Stimulated activated CD8-positive, alpha-beta memory T cell treated with anti-CD3 and anti-CD28 coated beads, Interleukin-12 subunit alpha, Interleukin-12 subunit beta, amount 100 ng/mL, for 24 hours (primary cell): Measurements from ENCODE around the gene GRM7.

Source experiments
- DNase-seq: peaks from one replicate; pipeline ENCODE4 v3.0.0-alpha.2; 2020; ENCODE audit errors: extremely low read depth

Gene GRM7

DNA sequence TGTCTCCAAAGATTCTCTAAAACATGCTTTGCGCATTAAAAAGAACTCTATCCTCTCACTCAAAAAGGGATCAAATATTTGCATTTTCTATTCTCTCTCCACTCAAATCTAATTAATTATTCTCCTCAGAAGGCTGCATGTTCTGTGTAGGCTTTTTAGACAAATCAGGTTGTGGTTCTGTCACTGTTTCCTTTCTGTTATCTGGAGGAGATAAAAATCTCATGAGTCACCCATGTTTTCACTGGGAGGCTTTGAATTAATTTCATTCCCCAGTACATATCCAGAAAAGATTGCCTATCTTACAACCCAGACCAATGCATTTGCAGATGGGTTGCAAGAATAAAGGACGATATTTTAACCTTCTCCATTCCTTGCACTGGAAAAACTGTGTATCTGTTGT is 446.5 kb downstream of the GRM7 start:
- DNase-seq: no peak

DNA sequence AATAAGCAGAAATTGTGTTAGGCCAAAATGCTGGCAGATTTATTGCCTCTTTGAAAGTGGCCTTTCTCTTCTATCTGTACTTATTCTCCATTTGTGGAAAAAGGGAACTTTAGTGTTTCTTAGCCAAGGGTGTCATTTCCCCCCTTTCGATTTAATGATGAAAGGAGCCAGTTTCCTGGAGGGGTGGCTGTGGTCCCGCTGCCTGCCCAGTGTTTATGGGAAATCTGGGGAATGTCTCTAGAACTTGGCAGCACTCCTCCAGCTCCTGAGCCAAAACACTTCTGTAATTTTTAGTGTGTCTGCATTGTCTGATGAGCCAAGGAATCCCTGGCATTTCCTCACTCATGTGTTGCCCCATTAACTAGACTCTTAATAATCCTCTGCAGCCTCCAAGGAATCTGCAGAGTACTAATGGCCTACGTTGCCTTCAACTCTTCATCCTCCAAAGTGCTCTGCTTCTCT is 448.8 kb downstream of the GRM7 start:
- no peak for DNase-seq

DNA sequence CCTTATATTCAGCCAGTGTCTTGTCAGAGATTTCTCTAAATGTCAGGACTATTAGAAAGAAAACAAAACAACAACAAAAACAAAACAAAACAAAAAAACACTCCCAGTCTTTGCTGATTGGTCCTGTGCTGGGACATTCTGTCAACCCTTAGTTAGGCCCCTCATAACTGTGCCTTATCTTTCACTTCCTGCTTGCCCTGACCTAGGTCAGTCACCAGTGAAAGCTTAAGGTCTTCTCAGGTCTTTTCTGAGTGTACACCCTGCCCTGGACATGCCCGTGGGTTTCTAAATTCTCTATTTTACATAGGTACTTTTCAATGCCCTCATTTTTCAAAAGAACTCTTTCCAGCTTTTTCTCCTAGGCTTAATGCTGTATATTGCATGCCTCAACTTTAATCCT is 454.1 kb downstream of the GRM7 start:
- no peak for DNase-seq

DNA sequence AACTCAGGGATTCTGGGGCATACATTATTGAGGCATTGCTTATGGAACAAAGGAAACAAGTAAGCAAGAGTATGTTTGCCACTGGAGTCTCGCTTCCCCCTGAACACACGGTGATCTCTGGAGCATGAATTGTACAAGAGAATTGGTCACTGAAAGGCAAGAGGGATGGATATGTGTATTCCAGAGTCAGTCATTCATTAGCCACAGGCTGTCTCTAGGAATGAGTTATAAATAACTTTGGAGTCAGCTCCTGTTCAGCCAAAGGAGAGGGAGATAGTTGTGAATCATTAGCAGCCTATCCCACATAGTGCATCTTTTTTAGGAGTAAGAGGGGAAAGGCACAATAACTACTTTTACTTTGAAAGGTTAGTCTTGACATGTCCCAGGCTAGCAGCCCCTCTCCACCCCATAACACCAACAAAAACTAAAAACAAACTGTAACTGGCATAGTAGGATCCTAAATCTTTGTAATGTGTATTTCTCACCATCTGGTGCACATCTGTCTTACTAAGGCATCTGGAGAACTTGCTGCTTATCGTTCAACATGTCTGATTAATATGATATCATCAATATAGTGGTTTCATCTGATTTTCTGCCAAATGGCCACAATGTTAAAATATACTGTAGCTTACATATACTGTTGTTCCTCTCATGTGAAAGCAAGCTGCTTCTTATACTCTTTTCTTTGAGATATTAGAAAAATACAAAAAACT is 462.2 kb downstream of the GRM7 start:
- no peak for DNase-seq

DNA sequence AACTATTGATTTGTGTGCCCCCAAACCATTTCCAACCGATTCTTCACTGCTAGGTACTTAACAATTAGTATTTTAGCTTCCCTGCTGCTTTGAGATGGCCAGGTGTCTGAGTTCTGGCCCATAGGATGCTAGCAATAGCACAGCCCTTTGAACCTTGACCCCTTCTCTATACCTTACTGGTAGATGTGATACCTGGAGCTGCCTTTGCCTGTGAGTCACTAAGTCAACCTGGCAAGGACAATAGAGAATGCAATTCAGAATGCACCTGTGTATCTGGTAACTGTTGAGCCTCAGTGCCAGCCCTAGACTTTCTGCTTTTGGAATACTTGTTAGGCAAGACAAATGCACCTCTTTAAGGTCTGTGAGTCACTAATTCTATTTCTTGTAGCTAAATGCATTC is 467.4 kb downstream of the GRM7 start:
- DNase-seq: no peak

DNA sequence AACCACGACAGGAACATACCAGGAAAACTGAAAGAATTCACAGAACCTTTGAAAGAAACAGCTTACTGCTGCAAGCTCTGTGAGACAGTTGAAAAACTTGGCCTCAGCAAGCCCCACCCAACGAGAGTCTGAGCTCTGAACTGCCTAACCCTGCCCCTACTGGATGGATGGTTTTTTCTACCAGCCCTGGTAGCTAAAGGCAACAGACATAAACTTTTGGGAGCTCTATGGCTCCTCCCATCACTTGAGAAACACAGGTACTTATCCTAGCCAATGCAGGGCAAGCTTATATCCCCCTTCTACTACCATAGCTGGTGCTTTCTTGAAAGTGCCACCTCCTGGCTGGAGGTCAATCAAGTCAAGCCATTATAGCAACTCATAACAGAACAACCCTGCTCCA is 471.8 kb downstream of the GRM7 start:
- no peak for DNase-seq

DNA sequence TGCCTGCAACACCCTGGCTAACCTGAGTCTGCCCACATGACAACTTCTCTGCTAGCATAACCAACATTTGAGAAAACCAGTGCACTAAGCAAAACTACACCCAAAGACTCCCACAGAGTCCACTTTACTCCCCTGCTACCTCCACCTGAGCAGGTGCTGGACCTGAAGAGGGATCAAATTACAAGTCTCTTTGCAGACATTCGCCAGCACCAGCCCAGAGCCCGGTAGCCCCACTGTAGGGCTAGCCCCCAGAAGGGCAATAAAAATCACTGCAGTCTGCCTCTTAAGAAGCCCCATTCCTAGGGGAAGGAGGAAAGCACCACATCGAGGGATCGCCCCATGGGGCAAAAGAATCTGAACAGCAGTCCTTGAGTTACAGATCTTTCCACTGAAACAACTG is 472.2 kb downstream of the GRM7 start:
- DNase-seq: no peak

DNA sequence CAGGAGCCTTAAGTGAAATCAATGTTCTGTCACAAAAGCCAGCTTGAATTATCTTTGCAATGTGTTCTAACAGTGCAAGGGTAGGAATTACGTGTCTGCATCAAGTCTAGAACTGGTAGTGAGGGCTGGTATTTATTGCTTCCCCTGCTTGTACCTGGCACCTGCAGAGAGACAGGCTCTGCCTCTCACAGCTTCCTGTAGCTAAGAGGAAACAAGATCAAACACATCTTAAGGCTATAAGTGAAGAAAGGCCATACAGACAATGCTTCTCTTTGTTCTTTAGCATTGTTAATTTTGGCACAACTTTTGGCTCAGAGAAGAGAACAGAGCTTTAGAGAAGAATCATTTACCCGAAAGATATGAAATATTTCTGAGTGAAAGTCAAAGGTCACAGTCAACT is 479.9 kb downstream of the GRM7 start:
- no peak for DNase-seq

DNA sequence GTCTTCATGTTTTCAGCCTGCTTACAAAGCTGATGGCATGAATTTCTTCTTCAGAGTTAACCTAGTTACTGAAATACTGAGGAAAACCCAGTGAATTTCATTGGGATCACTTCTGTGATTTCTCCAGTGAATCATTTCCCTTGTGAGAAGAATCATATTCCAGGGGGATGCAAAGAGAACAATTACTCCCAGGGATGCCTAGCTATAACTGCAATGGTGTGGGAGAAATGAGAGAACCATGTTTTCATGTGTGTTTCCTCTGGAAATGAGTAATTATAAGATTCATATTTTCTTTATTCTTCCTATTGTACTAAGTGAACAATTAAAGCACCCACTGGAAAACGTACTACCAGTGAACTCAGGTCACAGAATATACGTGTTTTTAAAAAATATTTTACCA is 485.4 kb downstream of the GRM7 start:
- no peak for DNase-seq

DNA sequence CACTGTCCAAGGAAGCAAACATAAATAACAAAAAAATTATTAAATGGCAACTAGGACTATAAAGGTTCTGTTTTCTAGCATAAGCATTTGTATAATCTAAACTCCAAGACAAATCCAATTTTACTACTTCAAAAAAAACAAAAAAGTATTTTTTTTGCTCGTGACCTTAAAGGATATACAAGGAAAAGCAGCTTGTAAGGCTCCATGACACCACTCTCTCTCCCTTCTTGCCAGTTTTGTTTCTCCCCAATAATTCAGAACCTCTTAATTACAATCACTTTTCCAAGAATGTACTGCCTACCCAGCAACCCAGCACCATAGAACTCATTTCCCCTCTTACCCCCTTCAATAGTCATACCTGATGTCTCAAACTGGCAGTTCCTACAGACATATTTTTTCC is 496.2 kb downstream of the GRM7 start:
- no peak for DNase-seq

DNA sequence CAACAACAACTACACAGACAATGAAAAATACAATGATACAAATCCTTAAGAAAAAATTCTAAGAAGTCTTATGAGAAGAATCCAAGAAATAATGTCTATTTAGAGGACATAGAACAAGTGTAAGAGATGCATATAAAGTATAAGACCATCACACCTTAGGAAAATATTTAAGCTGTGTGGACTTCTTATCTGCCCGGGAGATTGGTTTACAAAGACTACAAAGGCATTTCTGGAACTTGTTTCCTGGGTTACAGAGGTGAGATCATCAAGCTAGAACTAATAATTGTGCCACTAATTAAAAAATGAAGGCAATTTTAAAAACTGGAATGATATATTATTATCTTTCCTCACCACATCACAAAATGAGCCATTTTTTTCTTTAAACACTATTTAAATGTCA is 507.1 kb downstream of the GRM7 start:
- DNase-seq: no peak

DNA sequence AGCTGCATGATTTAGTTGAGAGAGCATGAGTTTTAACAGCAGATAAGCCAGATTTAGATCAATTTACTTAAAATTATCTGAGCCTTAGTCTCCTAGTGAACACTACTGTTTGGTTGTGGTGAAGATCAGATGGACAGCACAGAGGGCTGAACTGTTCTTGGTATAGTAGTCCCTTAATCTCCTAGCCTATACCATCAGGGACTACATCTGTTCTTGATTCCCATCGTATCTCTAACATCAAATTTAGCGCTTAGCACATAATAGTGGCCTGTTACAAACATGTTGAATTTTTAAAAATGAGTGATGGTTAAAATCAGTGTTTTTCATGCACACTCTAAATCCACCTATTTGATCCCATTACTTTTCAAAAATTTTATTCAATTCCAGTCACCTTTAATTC is 507.7 kb downstream of the GRM7 start:
- no peak for DNase-seq

DNA sequence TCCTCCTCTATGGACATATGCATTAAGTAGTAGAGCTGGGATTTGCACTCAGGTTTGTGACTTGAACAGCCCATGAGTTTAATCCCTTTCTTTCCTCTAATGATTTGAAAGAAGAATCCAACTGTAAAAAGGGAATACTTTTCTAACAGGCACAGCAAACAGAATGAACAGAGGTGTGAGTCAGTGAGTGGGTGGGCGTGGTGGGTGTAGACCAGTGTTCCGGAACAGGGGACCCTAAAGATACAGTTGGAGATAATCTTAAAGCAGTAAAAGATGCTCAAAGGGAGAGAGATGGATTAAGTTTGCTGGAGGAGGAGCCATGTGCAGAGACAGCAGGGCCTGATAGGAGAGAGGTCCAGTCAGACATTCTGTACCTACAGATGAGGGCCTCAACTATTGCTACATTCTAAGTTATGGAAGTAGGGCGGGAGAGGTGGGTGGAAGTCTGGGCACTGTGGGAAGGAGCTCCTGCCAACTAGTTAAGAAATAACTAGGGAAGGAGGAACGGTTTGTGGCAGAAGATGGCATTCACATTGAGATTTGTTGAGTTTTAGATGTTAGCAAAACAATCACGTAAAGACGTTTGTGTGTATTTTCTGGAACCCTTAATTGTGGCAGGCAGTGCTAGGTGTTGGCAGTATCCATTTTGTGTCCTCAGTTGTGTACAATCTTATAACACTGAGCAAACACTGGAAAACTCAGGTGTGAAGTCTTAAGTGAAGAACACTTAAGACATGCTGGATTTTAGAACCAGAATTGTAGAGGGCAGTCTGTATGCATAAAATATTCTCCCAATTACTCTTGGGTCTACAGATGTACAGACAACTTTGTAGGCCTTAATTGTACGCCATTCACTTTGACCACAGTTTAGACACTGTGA is 511.0 kb downstream of the GRM7 start:
- DNase-seq: no peak

DNA sequence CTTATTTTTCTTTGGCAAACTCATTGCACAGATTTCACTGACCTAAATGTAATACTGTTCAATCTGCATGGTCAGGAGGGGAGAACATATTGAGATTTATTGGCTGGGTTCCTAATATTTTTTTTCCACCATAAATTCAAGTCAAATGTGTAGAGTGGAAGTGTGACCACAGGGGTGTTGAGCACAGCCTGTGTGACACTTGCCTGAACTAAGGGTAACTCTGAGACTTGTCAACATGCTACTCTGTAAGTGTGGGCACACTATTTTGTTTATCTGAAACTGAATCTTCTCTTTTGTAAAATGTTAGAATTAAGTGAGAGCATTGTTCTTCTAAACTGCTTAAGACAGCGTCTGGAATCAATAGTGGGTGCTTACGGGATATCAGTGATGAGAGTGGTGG is 516.2 kb downstream of the GRM7 start:
- no peak for DNase-seq

DNA sequence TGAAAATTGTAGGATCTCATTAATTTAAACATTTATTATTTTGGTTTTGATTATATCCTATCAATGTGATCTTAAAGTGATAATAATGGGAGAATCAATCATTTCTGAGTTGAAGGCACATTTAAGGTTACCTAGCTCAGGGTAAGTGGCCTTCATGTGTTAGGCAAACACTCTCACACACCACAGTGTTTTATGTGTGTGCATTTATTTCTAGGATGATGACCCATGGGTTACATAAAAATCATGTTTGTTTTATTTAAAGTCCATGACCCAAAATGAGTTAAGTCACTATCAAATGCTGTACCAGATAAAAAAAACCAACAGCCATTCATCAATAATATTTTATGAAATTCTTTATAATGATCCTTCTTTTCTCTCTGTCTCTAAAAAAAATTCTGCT is 520.8 kb downstream of the GRM7 start:
- no peak for DNase-seq

DNA sequence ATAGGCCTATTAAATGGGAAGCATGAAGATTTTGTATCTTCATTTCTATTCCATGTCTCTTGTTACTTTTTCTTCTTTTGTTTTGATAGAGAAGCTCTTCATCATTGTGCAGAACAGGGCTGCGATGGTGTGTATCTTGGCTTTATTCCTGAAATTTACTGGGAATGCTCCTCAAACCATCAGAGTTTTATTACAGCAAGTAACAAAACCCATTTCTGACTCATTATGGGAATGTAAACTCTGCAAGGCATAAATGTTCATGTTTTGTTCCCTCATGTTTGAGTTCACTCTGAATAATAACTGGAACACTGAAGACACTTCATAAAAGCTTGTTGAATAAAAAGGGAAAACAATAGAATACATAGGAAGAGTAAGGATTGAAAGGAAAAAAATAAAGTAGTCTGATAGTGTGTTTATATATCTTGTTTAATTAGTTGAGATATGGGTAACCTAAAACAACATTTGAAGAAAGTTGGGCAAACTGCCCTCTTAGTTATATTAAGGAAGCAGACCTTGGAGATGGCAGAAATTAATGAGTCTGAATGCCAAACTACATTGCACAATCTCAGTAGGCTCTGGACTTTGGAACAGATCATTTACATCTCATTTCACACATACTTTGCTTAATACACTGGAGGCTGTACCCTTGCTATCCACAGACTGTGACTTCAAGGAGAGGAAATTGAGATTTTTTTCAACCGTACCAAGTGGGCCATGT is 521.5 kb downstream of the GRM7 start:
- no peak for DNase-seq

DNA sequence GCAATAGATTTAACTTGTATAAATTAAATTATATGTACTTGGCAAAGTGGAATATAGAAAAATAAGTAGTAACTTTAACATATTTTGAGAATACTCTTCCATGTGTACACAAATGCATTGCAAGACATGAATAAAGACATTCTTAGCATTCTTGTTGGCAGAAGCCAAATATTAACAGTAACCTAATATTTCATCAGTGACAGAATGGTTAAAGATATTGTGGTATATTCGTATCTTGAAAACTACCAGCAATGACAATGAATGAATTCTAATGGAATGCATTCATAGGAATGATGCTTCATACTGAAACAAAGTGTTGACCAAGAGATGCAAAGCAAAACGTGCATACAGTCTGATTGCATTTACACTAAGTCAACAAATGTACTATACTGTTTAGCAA is 524.7 kb downstream of the GRM7 start:
- no peak for DNase-seq

DNA sequence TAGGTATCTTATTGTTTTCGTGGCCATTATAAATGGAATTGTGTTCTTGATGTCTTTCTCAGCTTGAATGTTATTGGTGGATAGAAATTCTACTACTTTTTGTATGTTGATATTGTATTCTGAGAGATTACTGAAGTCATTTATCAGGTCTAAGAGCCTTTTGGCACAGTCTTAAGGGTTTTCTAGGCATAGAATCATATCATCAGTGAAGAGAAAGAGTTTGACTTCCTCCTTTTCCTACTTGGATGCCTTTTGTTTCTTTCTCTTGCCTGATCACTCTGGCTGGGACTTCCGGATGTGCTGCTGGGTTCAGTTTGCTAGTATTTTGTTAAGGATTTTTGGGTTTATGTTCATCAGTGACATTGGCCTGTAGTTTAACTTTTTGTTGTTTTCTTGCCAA is 527.1 kb downstream of the GRM7 start:
- no peak for DNase-seq

DNA sequence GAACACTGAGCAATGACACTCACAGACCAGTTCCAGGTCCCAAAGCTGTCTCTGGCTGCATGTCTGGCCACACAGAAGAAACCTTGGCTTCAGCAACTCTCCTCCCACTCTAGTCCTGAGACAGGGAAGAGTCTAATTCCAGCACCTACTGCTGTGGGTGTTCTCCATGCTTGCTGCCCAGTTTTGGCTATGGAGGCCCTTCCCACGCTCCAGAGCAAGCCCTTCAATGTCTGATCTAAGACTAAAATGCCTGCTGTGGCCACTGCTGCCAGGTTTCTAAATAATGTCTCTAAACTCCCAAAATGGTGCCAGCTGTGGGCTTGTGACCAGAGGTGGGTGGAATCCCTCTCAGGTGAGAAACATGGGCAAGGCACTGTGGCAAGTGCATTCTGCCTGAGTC is 531.3 kb downstream of the GRM7 start:
- DNase-seq: no peak

DNA sequence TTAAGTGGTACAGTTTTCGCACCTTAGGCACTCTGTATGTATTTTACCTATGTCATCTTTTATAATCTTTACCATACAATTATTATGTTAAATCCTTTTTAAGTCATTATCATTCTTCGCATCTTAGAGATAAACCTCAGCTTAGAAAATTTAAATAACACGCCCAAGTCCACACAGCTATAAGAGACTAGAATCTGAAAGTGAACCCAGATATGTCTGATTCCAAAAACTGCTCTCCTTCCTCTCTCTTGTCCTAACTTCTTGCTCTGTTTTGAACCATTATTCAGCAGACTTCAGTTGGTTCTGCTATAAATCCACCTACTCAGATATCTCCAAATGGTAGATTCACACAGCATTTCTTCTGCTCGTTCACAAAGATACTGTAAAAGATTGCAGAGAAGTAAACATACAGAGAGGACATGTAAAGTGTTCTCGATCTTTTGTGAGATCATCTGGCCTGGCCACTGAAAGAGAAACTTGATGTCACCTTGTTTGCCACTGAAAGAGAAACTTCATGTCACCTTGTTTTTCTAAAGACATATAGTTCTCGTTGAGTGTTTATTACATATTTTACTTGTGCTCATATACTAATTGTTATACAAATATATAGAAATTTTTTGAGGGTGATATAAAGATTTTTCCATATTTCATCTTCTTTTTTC is 533.2 kb downstream of the GRM7 start:
- DNase-seq: no peak

DNA sequence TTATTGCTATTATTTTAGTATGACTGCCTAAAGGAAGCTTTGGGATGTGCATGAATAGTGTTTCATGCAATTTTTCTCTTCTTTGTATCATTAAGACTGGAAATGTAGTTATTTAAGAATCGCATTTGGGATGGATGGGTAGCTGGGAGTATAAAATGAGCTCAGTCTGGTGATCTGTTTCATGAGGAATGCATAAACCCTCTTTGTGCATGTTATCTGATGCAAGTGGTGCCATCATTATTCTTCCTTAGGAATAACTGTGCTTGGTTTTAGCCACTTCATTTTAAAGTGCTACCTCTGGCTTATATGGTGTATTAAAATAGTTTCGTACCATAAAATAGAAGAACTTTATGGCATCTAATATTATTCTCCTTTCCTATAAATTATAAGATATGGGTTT is 535.6 kb downstream of the GRM7 start:
- DNase-seq: no peak

DNA sequence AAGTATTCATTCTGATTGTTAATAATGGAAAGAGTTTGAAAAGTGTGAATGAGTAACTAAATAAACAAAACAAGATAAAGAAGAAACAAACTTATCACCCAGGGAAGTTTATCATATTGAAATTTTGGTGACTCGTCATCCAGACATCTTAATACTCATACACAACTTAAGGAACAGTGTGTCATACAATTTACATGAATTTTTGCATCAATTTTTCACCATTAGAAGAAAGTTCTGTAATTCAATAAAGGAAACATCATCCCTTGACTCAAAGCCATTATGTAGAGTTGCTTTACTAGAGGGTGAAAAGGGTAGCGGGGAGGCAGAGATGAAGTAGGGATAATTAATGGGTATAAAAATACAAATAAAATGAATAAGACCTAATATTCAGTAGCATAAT is 536.2 kb downstream of the GRM7 start:
- no peak for DNase-seq
